Measurements from ENCODE around the gene FGFR3. TPM values are rescaled to one million over a fixed set of nuclear protein-coding genes. Genes with fewer than 3 reads are reported as not detected.

The FGFR3 gene
- total RNA-seq, 1 experiment from 2014 or later, result 8.2 TPM

- Histone ChIP-seq H3K36me3 (ENCODE audit: control insufficient read depth, insufficient read depth, low read length) (no peaks in the 10 kb centered on the region), H3K4me3 (ENCODE audit: low read depth in 2 of 2, low read length in 2 of 2) (no peak overlapping the region), H3K27me3 (ENCODE audit: control insufficient read depth, insufficient read depth, low read length) (no peaks in the 10 kb centered on the region), H3K9me3 (ENCODE audit: control insufficient read depth, insufficient read depth, low read depth, low read length) (no peaks in the 10 kb centered on the region), H3K27ac (ENCODE audit: low read length) (no peak overlapping the region), H3K4me1 (ENCODE audit: control insufficient read depth, insufficient read depth, low read length) (no peaks in the 10 kb centered on the region)
- no peak for DNase-seq (ENCODE audit: low read depth, low spot score)
- BruUV-seq (replicated peaks), result no TSS peak
- POLR2A ChIA-PET, result no interaction called here
- no peak for ATAC-seq
- TF ChIP-seq POLR2AphosphoS5 (IDR thresholded peaks at IDR 0.05; ENCODE audit: low read depth, low read length), result no peak
- no peak for TF ChIP-seq CTCF (IDR thresholded peaks at IDR 0.05)
- no peak for TF ChIP-seq SIN3A (IDR thresholded peaks at IDR 0.05; ENCODE audit: borderline replicate concordance, insufficient read depth, low read depth, low read length)
- no peak for TF ChIP-seq REST (IDR thresholded peaks at IDR 0.05; ENCODE audit: insufficient read depth in 1 of 2, low read depth in 2 of 2, low read length in 1 of 2)
- no peak for TF ChIP-seq TCF7L2 (IDR thresholded peaks at IDR 0.05; ENCODE audit: low read depth, low read length)
- CTCF ChIA-PET, result no interaction called here
- intact Hi-C loops (cut with micrococcal nuclease; ENCODE audit: unreplicated experiment), result no loop called here
- in situ Hi-C loops (cut with HindIII; ENCODE audit: low pct_unique_long_range_greater_than_20kb, low sequenced_read_pairs), result no loop called here
Observed at GRCh38 chr4:1802720-1803522, 9.8 kb downstream of the FGFR3 start.

GRCh38 chr4:1803523-1804423, 10.7 kb downstream of the FGFR3 start:
- DNase-seq (ENCODE audit: low read depth, low spot score) (no peak), ATAC-seq (no peak)
- ChIA-PET POLR2A (interaction anchor here (0.6 kb wide), 1 partner anchor 73 kb away, joined by 6 read pairs; no protein-coding TSS in a partner anchor), CTCF (interaction anchor here (0.7 to 1.2 kb wide), 2 partner anchors 36 to 56 kb away, joined by 4 read pairs; no protein-coding TSS in a partner anchor)
- no peak overlapping the region for H3K4me3 ChIP-seq (ENCODE audit: low read depth in 2 of 2, low read length in 2 of 2)
- H3K27me3 ChIP-seq (ENCODE audit: control insufficient read depth, insufficient read depth, low read length), result no peaks in the 10 kb centered on the region
- no TSS peak for BruUV-seq (replicated peaks)
- no peaks in the 10 kb centered on the region for H3K4me1 ChIP-seq (ENCODE audit: control insufficient read depth, insufficient read depth, low read length)
- intact Hi-C loops (cut with micrococcal nuclease; ENCODE audit: unreplicated experiment) (no loop called here), in situ Hi-C loops (cut with HindIII; ENCODE audit: low pct_unique_long_range_greater_than_20kb, low sequenced_read_pairs) (no loop called here)
- H3K27ac ChIP-seq (ENCODE audit: low read length), result no peak overlapping the region
- H3K36me3 ChIP-seq (ENCODE audit: control insufficient read depth, insufficient read depth, low read length), result no peaks in the 10 kb centered on the region
- no peaks in the 10 kb centered on the region for H3K9me3 ChIP-seq (ENCODE audit: control insufficient read depth, insufficient read depth, low read depth, low read length)
- TF ChIP-seq TCF7L2 (IDR thresholded peaks at IDR 0.05; ENCODE audit: low read depth, low read length) (no peak), CTCF (IDR thresholded peaks at IDR 0.05) (no peak), SIN3A (IDR thresholded peaks at IDR 0.05; ENCODE audit: borderline replicate concordance, insufficient read depth, low read depth, low read length) (no peak), REST (IDR thresholded peaks at IDR 0.05; ENCODE audit: insufficient read depth in 1 of 2, low read depth in 2 of 2, low read length in 1 of 2) (no peak), POLR2AphosphoS5 (IDR thresholded peaks at IDR 0.05; ENCODE audit: low read depth, low read length) (no peak)
